OCI-LY1 (cell line): ENCODE results near the gene KIAA1549.

Experiments used
- EZH2 ChIP-seq: fragments of 200-600 bp; sonication (generic), shearing (Covaris generic); IDR thresholded peaks from 2 replicates; pipeline ENCODE4 v1.8.0; 2017; ENCODE audit warnings: borderline replicate concordance, mixed run types, mild to moderate bottlenecking, antibody characterized with exemption, low read length, moderate library complexity, mixed read lengths
- TF ChIP-seq, protein P1 (sequence below): fragments of 200-600 bp; sonication (generic), shearing (Covaris generic); IDR thresholded peaks from 2 replicates; pipeline ENCODE4 v1.5.1; 2017; ENCODE audit warnings: mild to moderate bottlenecking, antibody characterized with exemption, low read length, moderate library complexity, mixed read lengths

DNA sequence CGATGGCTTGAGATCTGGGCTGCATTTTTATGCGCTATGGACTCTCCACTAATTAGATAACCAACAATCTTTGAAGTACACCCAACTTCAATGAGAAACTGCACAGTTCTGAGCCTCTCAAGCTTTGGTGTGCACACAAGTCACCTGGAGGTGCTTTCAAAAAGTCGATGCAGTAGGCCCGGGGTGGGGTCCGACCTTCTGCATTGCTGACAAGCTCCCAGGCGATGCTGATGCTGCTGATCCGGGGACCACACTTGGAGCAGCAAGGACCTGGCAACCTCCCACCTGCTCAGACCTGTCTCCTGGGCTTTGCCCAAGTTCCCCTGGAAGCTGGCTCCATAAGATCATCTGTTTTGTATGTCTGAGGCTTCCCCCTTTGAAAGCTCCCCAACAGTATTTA is 10.7 kb downstream of the KIAA1549 start:
- TF ChIP-seq, protein P1, sequence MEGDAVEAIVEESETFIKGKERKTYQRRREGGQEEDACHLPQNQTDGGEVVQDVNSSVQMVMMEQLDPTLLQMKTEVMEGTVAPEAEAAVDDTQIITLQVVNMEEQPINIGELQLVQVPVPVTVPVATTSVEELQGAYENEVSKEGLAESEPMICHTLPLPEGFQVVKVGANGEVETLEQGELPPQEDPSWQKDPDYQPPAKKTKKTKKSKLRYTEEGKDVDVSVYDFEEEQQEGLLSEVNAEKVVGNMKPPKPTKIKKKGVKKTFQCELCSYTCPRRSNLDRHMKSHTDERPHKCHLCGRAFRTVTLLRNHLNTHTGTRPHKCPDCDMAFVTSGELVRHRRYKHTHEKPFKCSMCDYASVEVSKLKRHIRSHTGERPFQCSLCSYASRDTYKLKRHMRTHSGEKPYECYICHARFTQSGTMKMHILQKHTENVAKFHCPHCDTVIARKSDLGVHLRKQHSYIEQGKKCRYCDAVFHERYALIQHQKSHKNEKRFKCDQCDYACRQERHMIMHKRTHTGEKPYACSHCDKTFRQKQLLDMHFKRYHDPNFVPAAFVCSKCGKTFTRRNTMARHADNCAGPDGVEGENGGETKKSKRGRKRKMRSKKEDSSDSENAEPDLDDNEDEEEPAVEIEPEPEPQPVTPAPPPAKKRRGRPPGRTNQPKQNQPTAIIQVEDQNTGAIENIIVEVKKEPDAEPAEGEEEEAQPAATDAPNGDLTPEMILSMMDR: no peak
- no peak for TF ChIP-seq EZH2
